ENCODE data around the gene CPNE2. TPM values are rescaled to one million over a fixed set of nuclear protein-coding genes. Genes with fewer than 3 reads are reported as not detected.

CPNE2 gene
- total and polyA plus RNA-seq, 2 of the 8 experiments (the other 6 are each of a cell fraction or from before 2014, with no cell fraction given): 10.6 to 39.5 TPM

DNA sequence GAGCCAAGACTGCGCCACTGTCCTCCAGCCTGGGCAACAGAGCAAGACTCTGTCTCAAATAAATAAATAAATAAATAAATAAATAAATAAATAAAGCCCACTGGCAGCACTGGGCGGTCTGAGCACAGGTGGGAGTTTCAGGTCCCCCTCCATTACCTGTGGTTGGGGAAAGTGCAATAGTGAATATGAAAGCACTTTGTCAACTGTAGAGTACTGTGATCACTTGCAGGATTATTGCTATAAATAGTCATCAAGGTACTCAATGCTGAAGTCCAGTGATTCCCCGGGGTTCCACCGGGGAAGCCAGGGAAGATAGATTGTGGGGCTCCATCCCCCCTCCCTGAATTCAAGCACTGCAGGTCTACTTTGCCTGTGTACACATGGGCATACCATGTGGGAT lies 42.7 kb upstream of the CPNE2 start:
- Histone ChIP-seq H3K14ac (ENCODE audit: insufficient read length) (no peak overlapping the region), H2BK15ac (ENCODE audit: low read length) (no peak overlapping the region), H2AFZ (ENCODE audit: low read length) (no peak overlapping the region), H2BK20ac (ENCODE audit: low read length) (no peak overlapping the region), H2BK12ac (ENCODE audit: low read depth, low read length) (no peak overlapping the region), H4K8ac (ENCODE audit: extremely low read depth, insufficient read depth, low read length) (no peak overlapping the region), H3K56ac (replicated peaks; ENCODE audit: insufficient read length, low read depth, low read length) (no peak overlapping the region), H2AK5ac (ENCODE audit: low read depth, low read length) (no peak overlapping the region), H3K23ac (ENCODE audit: insufficient read length) (no peak overlapping the region), H3K79me1 (ENCODE audit: low read depth, low read length) (no peaks in the 10 kb centered on the region), H3K4me2 (ENCODE audit: insufficient read depth in 1 of 2, low read depth in 2 of 2, low read length in 2 of 2) (no peak overlapping the region), H3K27me3 (replicated peaks in 1 of 4; ENCODE audit: control insufficient read depth in 3 of 4, extremely low read depth in 1 of 4, insufficient read depth in 3 of 4, low read length in 3 of 4) (no peaks in the 10 kb centered on the region), H2BK120ac (replicated peaks; ENCODE audit: low read depth, low read length) (no peak overlapping the region), H3K4me1 (replicated peaks in 1 of 4; ENCODE audit: control insufficient read depth in 3 of 4, insufficient read depth in 4 of 4, low read length in 3 of 4) (no peaks in the 10 kb centered on the region), H3K36me3 (ENCODE audit: control insufficient read depth in 2 of 4, insufficient read depth in 4 of 4, low read length in 3 of 4) (no peaks in the 10 kb centered on the region), H3K9me3 (ENCODE audit: insufficient read depth in 2 of 2, low read depth in 1 of 2, low read length in 1 of 2) (no peaks in the 10 kb centered on the region), H3K27ac (ENCODE audit: low read depth, low read length) (no peak overlapping the region), H3K9ac (replicated peaks in 1 of 4; ENCODE audit: extremely low read depth in 1 of 4, low read depth in 3 of 4, low read length in 3 of 4) (no peak overlapping the region), H4K5ac (ENCODE audit: insufficient read length, low read depth, low read length) (no peak overlapping the region), H3K79me2 (ENCODE audit: control insufficient read depth in 1 of 2, insufficient read depth in 2 of 2, low read length in 2 of 2) (no peaks in the 10 kb centered on the region), H2BK5ac (ENCODE audit: low read depth, low read length) (no peak overlapping the region), H3K4me3 (ENCODE audit: extremely low read depth in 1 of 4, insufficient read depth in 2 of 4, low read depth in 3 of 4, low read length in 4 of 4) (no peak overlapping the region), H3K23me2 (ENCODE audit: low read depth, low read length) (no peaks in the 10 kb centered on the region), H4K91ac (replicated peaks; ENCODE audit: insufficient read length, low read length) (no peak overlapping the region), H3K18ac (ENCODE audit: extremely low read depth, low read length) (no peak overlapping the region), H3K4ac (replicated peaks; ENCODE audit: insufficient read length, low read depth, low read length) (no peak overlapping the region), H4K20me1 (replicated peaks in 1 of 2; ENCODE audit: control insufficient read depth in 1 of 2, insufficient read depth in 2 of 2, low read length in 2 of 2) (no peaks in the 10 kb centered on the region)
- 92% methylated on average over 4 of the region's 4 CpGs; no CpG with 5 or more reads in 1 of the 2 experiments for WGBS, 2 experiments (ENCODE audit: extremely low coverage in 1 of 2, insufficient coverage in 1 of 2, insufficient read length in 1 of 2, insufficient replicate concordance in 2 of 2, low coverage in 1 of 2, low lambda C conversion rate in 2 of 2, missing lambda C conversion rate in 1 of 2)
- CTCF ChIA-PET (ENCODE audit: partially characterized antibody): interaction anchor here (6.0 kb wide), 1 partner anchor 83 kb away, joined by 75 read pairs; no protein-coding TSS in a partner anchor
- DNase-seq (ENCODE audit: low read depth in 1 of 2, low spot score in 2 of 2): no peak
- FAIRE-seq: no peak
- POLR2A ChIA-PET (ENCODE audit: partially characterized antibody): no interaction called here
- no peak for TF ChIP-seq HDAC6 (IDR thresholded peaks at IDR 0.05; ENCODE audit: low read depth, low read length)
- no peak for TF ChIP-seq CHD2 (IDR thresholded peaks at IDR 0.05; ENCODE audit: low read length)
- TF ChIP-seq, protein P1, sequence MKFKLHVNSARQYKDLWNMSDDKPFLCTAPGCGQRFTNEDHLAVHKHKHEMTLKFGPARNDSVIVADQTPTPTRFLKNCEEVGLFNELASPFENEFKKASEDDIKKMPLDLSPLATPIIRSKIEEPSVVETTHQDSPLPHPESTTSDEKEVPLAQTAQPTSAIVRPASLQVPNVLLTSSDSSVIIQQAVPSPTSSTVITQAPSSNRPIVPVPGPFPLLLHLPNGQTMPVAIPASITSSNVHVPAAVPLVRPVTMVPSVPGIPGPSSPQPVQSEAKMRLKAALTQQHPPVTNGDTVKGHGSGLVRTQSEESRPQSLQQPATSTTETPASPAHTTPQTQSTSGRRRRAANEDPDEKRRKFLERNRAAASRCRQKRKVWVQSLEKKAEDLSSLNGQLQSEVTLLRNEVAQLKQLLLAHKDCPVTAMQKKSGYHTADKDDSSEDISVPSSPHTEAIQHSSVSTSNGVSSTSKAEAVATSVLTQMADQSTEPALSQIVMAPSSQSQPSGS (IDR thresholded peaks at IDR 0.05; ENCODE audit: low read length): no peak
- no peak for TF ChIP-seq FOSL1 (IDR thresholded peaks at IDR 0.05; ENCODE audit: insufficient read depth, low read depth, low read length)
- TF ChIP-seq, protein P2, sequence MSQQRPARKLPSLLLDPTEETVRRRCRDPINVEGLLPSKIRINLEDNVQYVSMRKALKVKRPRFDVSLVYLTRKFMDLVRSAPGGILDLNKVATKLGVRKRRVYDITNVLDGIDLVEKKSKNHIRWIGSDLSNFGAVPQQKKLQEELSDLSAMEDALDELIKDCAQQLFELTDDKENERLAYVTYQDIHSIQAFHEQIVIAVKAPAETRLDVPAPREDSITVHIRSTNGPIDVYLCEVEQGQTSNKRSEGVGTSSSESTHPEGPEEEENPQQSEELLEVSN (IDR thresholded peaks at IDR 0.05): no peak
- TF ChIP-seq, protein P3, sequence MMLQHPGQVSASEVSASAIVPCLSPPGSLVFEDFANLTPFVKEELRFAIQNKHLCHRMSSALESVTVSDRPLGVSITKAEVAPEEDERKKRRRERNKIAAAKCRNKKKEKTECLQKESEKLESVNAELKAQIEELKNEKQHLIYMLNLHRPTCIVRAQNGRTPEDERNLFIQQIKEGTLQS (IDR thresholded peaks at IDR 0.05; ENCODE audit: insufficient read depth, low read depth, low read length): no peak
- TF ChIP-seq TAF7 (optimal IDR thresholded peaks at IDR 0.05; ENCODE audit: borderline replicate concordance, low read depth, low read length): no peak
- TF ChIP-seq CBX8 (IDR thresholded peaks at IDR 0.05; ENCODE audit: borderline replicate concordance, low read depth, low read length): no peak
- TF ChIP-seq RAD21 (IDR thresholded peaks at IDR 0.05 in 1 of 2, conservative IDR thresholded peaks at IDR 0.05 in 1 of 2; ENCODE audit: low read depth in 2 of 2, low read length in 2 of 2): no peak
- no peak for TF ChIP-seq NRF1 (IDR thresholded peaks at IDR 0.05; ENCODE audit: low read depth, low read length)
- no peak for TF ChIP-seq TAF1 (IDR thresholded peaks at IDR 0.05; ENCODE audit: low read depth, low read length)
